Measurements from ENCODE around the gene MYOT. TPM values are rescaled to one million over a fixed set of nuclear protein-coding genes. Genes with fewer than 3 reads are reported as not detected.

The MYOT gene
- total RNA-seq, 1 donor from 2014 or later: not detected

DNA sequence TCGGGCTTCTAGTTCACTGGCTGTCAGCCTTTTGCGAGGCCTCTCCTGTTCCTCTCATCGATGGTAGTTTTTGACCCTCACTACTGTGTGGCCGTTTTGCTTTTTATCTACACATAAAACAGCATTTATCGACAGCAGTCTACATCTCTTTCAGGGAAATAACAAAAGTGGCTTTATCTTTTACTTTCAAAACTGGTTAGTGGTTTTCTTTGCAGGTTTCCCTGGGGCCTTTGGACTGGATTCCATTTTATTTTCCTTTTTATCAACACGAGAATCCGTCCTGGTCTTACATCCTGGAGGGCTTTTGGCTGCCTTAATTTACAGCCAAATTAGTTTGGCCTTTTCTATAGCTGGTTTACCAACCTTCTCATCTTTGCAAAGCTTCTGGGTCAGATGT lies 20.8 kb downstream of the MYOT start:
- FAIRE-seq: no peak
- Mint-ChIP-seq H3K36me3 (ENCODE audit: low read depth, unreplicated experiment) (no peaks in the 10 kb centered on the region), H3K27ac (ENCODE audit: unreplicated experiment) (no peak overlapping the region), H3K27me3 (ENCODE audit: low read depth, unreplicated experiment) (peaks cover 3% of the 10 kb centered on the region), H3K9me3 (ENCODE audit: unreplicated experiment) (no peaks in the 10 kb centered on the region), H3K4me1 (ENCODE audit: low read depth, unreplicated experiment) (no peaks in the 10 kb centered on the region), H3K4me3 (ENCODE audit: unreplicated experiment) (no peak overlapping the region)
- H3K79me2 ChIP-seq (ENCODE audit: insufficient read depth, low read length): no peaks in the 10 kb centered on the region
- peak overlapping the region; percentile 79 for H3K9ac ChIP-seq (ENCODE audit: low read length)
- DNase-seq (ENCODE audit: low read depth): no peak
- H3K9me3 ChIP-seq (ENCODE audit: insufficient read depth, low read depth, low read length): no peaks in the 10 kb centered on the region
- no peaks in the 10 kb centered on the region for H3K27me3 ChIP-seq (ENCODE audit: insufficient read depth, low read length)
- peak overlapping the region; percentile 63 for H3K4me3 ChIP-seq (ENCODE audit: insufficient read depth, low read depth, low read length)
- H3K4me1 ChIP-seq (ENCODE audit: insufficient read depth, low read length): peaks cover 9% of the 10 kb centered on the region
- H3K4me2 ChIP-seq (ENCODE audit: low read length): peak overlapping the region; percentile 91
- no peak for TF ChIP-seq EZH2 (IDR thresholded peaks at IDR 0.05; ENCODE audit: insufficient read depth, low read length)
- TF ChIP-seq, protein P1, sequence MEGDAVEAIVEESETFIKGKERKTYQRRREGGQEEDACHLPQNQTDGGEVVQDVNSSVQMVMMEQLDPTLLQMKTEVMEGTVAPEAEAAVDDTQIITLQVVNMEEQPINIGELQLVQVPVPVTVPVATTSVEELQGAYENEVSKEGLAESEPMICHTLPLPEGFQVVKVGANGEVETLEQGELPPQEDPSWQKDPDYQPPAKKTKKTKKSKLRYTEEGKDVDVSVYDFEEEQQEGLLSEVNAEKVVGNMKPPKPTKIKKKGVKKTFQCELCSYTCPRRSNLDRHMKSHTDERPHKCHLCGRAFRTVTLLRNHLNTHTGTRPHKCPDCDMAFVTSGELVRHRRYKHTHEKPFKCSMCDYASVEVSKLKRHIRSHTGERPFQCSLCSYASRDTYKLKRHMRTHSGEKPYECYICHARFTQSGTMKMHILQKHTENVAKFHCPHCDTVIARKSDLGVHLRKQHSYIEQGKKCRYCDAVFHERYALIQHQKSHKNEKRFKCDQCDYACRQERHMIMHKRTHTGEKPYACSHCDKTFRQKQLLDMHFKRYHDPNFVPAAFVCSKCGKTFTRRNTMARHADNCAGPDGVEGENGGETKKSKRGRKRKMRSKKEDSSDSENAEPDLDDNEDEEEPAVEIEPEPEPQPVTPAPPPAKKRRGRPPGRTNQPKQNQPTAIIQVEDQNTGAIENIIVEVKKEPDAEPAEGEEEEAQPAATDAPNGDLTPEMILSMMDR (IDR thresholded peaks at IDR 0.05; ENCODE audit: insufficient read depth, low read depth, low read length): no peak
- H3K27ac ChIP-seq (ENCODE audit: low read depth, low read length): peak overlapping the region; percentile 17
- no peaks in the 10 kb centered on the region for H4K20me1 ChIP-seq (ENCODE audit: insufficient read depth, low read length)
- H3K36me3 ChIP-seq (ENCODE audit: insufficient read depth, low read length): no peaks in the 10 kb centered on the region
- peak overlapping the region; percentile 99 for H2AFZ ChIP-seq (ENCODE audit: low read depth, low read length)

DNA sequence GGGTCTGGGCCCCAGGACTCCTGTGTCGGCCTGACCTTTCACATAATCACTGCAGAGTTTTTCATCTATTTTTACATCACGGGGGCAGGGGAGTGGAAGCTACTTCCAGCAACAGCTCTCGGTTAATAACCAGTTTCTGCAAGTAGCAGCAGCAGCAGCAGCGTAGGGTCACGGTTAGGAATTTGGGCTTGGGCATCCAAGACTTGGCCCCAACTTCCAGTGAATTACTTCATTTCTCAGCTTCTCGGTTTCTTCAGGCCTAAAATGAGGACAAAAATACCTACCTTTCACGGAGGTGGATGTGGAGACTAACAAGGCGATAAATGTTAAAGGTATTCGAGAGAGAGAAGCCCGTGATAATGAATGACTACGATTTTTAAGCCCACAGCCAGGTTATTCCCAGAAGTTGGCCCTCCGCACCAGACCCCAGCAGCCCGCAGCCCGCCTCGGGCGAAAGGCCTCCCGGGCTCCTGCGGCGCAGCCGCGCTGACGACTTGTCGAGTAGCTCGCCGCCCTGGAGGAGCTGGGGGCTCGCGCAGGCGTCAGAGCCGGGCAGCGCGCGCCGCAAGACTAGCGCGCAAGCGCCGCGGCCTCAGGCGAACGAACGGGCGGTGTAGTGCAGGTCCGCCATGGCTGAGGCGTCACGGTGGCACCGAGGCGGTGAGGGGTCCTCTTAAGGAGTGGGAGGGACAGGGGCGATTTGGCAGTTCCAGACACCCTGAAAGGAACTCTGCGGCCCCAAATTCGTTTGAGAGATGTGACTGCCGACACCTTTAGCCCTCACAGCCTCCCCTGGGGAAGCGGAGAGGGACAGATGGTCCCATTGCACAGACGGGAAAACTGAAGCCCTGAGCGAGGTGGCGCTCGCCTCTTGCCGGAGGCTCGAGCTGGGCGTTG lies 21.5 kb downstream of the MYOT start, which contains the start of gene PKD2L2:
Gene PKD2L2, plus strand, starts transcription at position 595 of the 897 bp plus-strand sequence. Its CDS starts 35 bp downstream, at position 630.
- Mint-ChIP-seq H3K27ac (ENCODE audit: unreplicated experiment) (no peak within 1 kb of the TSS), H3K4me1 (ENCODE audit: low read depth, unreplicated experiment) (no peaks in the 10 kb centered on the region), H3K4me3 (ENCODE audit: unreplicated experiment) (peak within 1 kb of the TSS; percentile 70), H3K36me3 (ENCODE audit: low read depth, unreplicated experiment) (no peaks in the 10 kb centered on the region), H3K27me3 (ENCODE audit: low read depth, unreplicated experiment) (peaks cover 3% of the 10 kb centered on the region), H3K9me3 (ENCODE audit: unreplicated experiment) (no peaks in the 10 kb centered on the region)
- Histone ChIP-seq H3K79me2 (ENCODE audit: insufficient read depth, low read length) (no peaks in the 10 kb centered on the region), H3K9ac (ENCODE audit: low read length) (peak within 1 kb of the TSS; percentile 79), H3K4me2 (ENCODE audit: low read length) (peak within 1 kb of the TSS; percentile 91), H3K27me3 (ENCODE audit: insufficient read depth, low read length) (no peaks in the 10 kb centered on the region), H2AFZ (ENCODE audit: low read depth, low read length) (peak within 1 kb of the TSS; percentile 99), H4K20me1 (ENCODE audit: insufficient read depth, low read length) (no peaks in the 10 kb centered on the region), H3K4me1 (ENCODE audit: insufficient read depth, low read length) (peaks cover 9% of the 10 kb centered on the region), H3K4me3 (ENCODE audit: insufficient read depth, low read depth, low read length) (peak within 1 kb of the TSS; percentile 63), H3K36me3 (ENCODE audit: insufficient read depth, low read length) (no peaks in the 10 kb centered on the region), H3K27ac (ENCODE audit: low read depth, low read length) (peak within 1 kb of the TSS; percentile 56), H3K9me3 (ENCODE audit: insufficient read depth, low read depth, low read length) (no peaks in the 10 kb centered on the region)
- DNase-seq (ENCODE audit: low read depth): peak; percentile 78
- TF ChIP-seq EZH2 (IDR thresholded peaks at IDR 0.05; ENCODE audit: insufficient read depth, low read length): no peak
- TF ChIP-seq, protein P1 (IDR thresholded peaks at IDR 0.05; ENCODE audit: insufficient read depth, low read depth, low read length): no peak
- no peak for FAIRE-seq

GRCh38 chr5:137890845-137891244 lies 23.2 kb downstream of the MYOT start:
- no peaks in the 10 kb centered on the region for H3K79me2 ChIP-seq (ENCODE audit: insufficient read depth, low read length)
- no peaks in the 10 kb centered on the region for H3K4me1 Mint-ChIP-seq (ENCODE audit: low read depth, unreplicated experiment)
- DNase-seq (ENCODE audit: low read depth) (no peak), FAIRE-seq (no peak)
- no peaks in the 10 kb centered on the region for H3K9me3 ChIP-seq (ENCODE audit: insufficient read depth, low read depth, low read length)
- H3K4me1 ChIP-seq (ENCODE audit: insufficient read depth, low read length): peaks cover 9% of the 10 kb centered on the region
- H3K9ac ChIP-seq (ENCODE audit: low read length): no peak overlapping the region
- no peak overlapping the region for H3K4me3 ChIP-seq (ENCODE audit: insufficient read depth, low read depth, low read length)
- H3K36me3 ChIP-seq (ENCODE audit: insufficient read depth, low read length): no peaks in the 10 kb centered on the region
- H3K27ac Mint-ChIP-seq (ENCODE audit: unreplicated experiment): no peak overlapping the region
- H3K4me2 ChIP-seq (ENCODE audit: low read length): no peak overlapping the region
- no peak overlapping the region for H3K4me3 Mint-ChIP-seq (ENCODE audit: unreplicated experiment)
- H3K36me3 Mint-ChIP-seq (ENCODE audit: low read depth, unreplicated experiment): no peaks in the 10 kb centered on the region
- H3K27me3 Mint-ChIP-seq (ENCODE audit: low read depth, unreplicated experiment): peaks cover 3% of the 10 kb centered on the region
- TF ChIP-seq, protein P1 (IDR thresholded peaks at IDR 0.05; ENCODE audit: insufficient read depth, low read depth, low read length): no peak
- no peak for TF ChIP-seq EZH2 (IDR thresholded peaks at IDR 0.05; ENCODE audit: insufficient read depth, low read length)
- H3K27ac ChIP-seq (ENCODE audit: low read depth, low read length): no peak overlapping the region
- no peak overlapping the region for H2AFZ ChIP-seq (ENCODE audit: low read depth, low read length)
- H3K9me3 Mint-ChIP-seq (ENCODE audit: unreplicated experiment): no peaks in the 10 kb centered on the region
- no peaks in the 10 kb centered on the region for H3K27me3 ChIP-seq (ENCODE audit: insufficient read depth, low read length)
- H4K20me1 ChIP-seq (ENCODE audit: insufficient read depth, low read length): no peaks in the 10 kb centered on the region
